Esophagus muscularis mucosa (tissue), 4 donors: ENCODE data around the gene UBE2E2. TPM values are rescaled to one million over a fixed set of nuclear protein-coding genes. Genes with fewer than 3 reads are reported as not detected.

ENCODE experiments used
- DNase-seq: peaks from one replicate; pipeline ENCODE4 v3.0.0-alpha.2; 2017; ENCODE audit errors: extremely low spot score
- H3K27ac ChIP-seq, 4 donors: fragments of 200-600 bp; sonication (generic); replicated peaks in 1 of 4; 1 replicate in 3 of 4; 2 replicates in 1 of 4; pipeline ENCODE4 v1.5.1; 2016 to 2019; ENCODE audit warnings: mild to moderate bottlenecking in 1 of 4
- H3K27me3 ChIP-seq, 4 donors: fragments of 200-600 bp; sonication (generic); one replicate each; pipeline versions ENCODE4 v1.5.1 to v1.6.0; 2016 to 2019
- H3K36me3 ChIP-seq, 4 donors: fragments of 200-600 bp; sonication (generic); one replicate each; pipeline ENCODE4 v1.5.1; 2016 to 2019
- H3K4me1 ChIP-seq, 4 donors: fragments of 200-600 bp; sonication (generic); one replicate each; pipeline ENCODE4 v1.5.1; 2016 to 2019
- H3K4me3 ChIP-seq, 4 donors: fragments of 200-600 bp; sonication (generic); 1 replicate in 2 of 4; 2 replicates in 2 of 4; pipeline ENCODE4 v1.5.1; 2016 to 2019; ENCODE audit warnings: mild to moderate bottlenecking in 4 of 4, moderate library complexity in 1 of 4
- H3K9me3 ChIP-seq, 4 donors: fragments of 200-600 bp; sonication (generic); 1 replicate in 3 of 4; 2 replicates in 1 of 4; pipeline ENCODE4 v1.5.1; 2016 to 2019
- CTCF ChIP-seq, 3 experiments: fragments of 200-600 bp in 2 of 3; fragments of 450-650 bp in 1 of 3; sonication (generic) in 2 of 3; IDR thresholded peaks; one replicate each; pipeline ENCODE4 v1.5.1; 2017 to 2019; ENCODE audit warnings: antibody characterized with exemption in 3 of 3, mild to moderate bottlenecking in 2 of 3, moderate library complexity in 1 of 3
- EP300 ChIP-seq: sonication (generic); formaldehyde crosslinking; IDR thresholded peaks from one replicate; pipeline ENCODE4 v1.6.1; 2017; ENCODE audit warnings: antibody characterized with exemption
- POLR2A ChIP-seq: fragments of 450-650 bp; IDR thresholded peaks from one replicate; pipeline ENCODE4 v1.6.1; 2017; ENCODE audit warnings: antibody characterized with exemption, moderate library complexity, mild to moderate bottlenecking, low read depth
- POLR2AphosphoS5 ChIP-seq, 2 donors: sonication (generic); formaldehyde crosslinking; IDR thresholded peaks; one replicate each; pipeline ENCODE4 v1.6.1; 2017; ENCODE audit warnings: antibody characterized with exemption in 2 of 2
- WGBS: methylation state at CpG from one replicate; pipeline ENCODE4 v1.1.5; 2018; 5-methylcytosine and 5-hydroxymethylcytosine counted together
- intact Hi-C: fragments of 100-400 bp; cut with DNase I; formaldehyde crosslinking; loops from one replicate; pipeline ENCODE4 v1.15.1; 2023
- total RNA-seq, 4 donors: library from RNA; depleted of rRNA; stranded (reverse); fragments of >200 nt; gene quantifications; one replicate each; pipeline versions ENCODE4 v1.1.0 to v1.2.1, GENCODE V29; 2016

Gene UBE2E2
- total RNA-seq, 4 donors from 2014 or later = 53.5 to 143 (median 90.3) TPM

- no peak for DNase-seq
- 93% methylated on average over 9 of the region's 9 CpGs for WGBS
- intact Hi-C loops = no loop called here
Measured at GRCh38 chr3:23602971-23603370, 399.8 kb downstream of the UBE2E2 start.

DNA sequence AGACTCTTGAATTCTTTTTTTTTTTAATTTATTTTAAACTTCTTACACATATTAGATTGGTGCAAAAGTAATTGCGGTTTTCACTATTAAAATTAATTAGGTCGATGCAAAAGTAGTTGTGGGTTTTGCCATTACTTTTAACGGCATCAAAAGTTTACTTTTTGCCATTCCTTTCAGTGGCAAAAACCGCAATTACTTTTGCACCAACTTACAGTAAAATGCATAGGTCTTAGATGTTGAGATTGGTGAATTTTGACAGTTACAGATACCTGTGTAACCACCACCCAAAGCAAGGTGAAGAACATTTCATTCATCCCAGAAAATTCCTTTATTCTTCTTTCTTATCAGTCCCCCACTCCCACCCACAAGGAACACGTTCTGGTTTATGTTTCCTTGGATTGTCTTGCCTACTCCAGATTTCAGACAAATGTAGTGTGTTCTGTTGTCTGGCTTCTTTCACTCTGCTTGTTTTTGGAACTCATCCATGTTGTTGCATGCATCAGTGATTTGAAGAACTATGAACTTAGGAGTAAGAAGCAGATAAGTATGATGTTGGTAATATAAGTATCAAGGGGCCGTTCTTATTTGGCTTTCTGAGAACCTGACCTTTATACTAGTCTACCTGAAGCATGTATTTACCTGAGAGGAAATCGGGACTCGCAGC, 404.2 kb downstream of the UBE2E2 start:
- H3K4me3 ChIP-seq = no peak overlapping the region
- WGBS = 75% methylated on average over 8 of the region's 8 CpGs
- intact Hi-C loops = no loop called here
- no peaks in the 10 kb centered on the region for H3K27me3 ChIP-seq
- H3K27ac ChIP-seq = no peak overlapping the region
- no peaks in the 10 kb centered on the region for H3K36me3 ChIP-seq
- no peak for DNase-seq
- TF ChIP-seq EP300 (no peak), POLR2AphosphoS5 (IDR thresholded peaks at IDR 0.05) (no peak), POLR2A (no peak), CTCF (IDR thresholded peaks at IDR 0.05) (no peak)
- peaks cover 4 to 12% (median 11%) of the 10 kb centered on the region in 4 donors for H3K4me1 ChIP-seq
- no peaks in the 10 kb centered on the region for H3K9me3 ChIP-seq

More at GRCh38 chr3:23602971-23603370, 399.8 kb downstream of the UBE2E2 start:
- no peak overlapping the region for H3K27ac ChIP-seq
- no peaks in the 10 kb centered on the region for H3K27me3 ChIP-seq
- H3K9me3 ChIP-seq = no peaks in the 10 kb centered on the region
- H3K4me1 ChIP-seq = peaks cover 0 to 4% (median 0%) of the 10 kb centered on the region in 4 donors
- H3K4me3 ChIP-seq = no peak overlapping the region
- no peaks in the 10 kb centered on the region for H3K36me3 ChIP-seq
- TF ChIP-seq POLR2AphosphoS5 (IDR thresholded peaks at IDR 0.05) = no peak

DNA sequence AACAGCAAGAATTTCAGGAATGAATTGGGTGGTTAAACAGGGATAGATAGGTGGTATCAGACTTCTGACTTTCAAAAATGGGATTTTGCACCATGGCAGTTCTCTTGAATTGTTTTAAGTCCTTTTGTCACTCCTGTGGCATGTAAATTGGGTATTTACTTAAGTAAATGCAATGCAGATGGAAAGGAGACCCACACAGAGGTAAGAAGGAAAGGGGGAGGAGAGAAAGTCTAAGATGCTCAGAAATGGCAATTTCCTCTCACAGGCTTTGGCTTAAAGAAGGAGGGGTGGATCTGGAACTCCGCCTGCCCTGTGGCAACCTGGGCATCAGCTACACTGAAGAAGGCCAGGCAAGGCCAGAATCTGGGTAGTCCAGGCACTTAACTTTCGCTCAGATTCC, 405.5 kb downstream of the UBE2E2 start:
- H3K4me1 ChIP-seq = peaks cover 4 to 14% (median 13%) of the 10 kb centered on the region in 4 donors
- no peaks in the 10 kb centered on the region for H3K27me3 ChIP-seq
- no peak overlapping the region for H3K27ac ChIP-seq
- H3K36me3 ChIP-seq = no peaks in the 10 kb centered on the region
- WGBS = 100% methylated on average over 2 of the region's 2 CpGs
- DNase-seq = no peak
- no peaks in the 10 kb centered on the region for H3K9me3 ChIP-seq
- intact Hi-C loops = no loop called here
- TF ChIP-seq POLR2AphosphoS5 (IDR thresholded peaks at IDR 0.05) (no peak), POLR2A (no peak), CTCF (IDR thresholded peaks at IDR 0.05) (no peak), EP300 (no peak)
- no peak overlapping the region for H3K4me3 ChIP-seq

GRCh38 chr3:23611737-23612295, 408.7 kb downstream of the UBE2E2 start:
- Histone ChIP-seq H3K27me3 (no peaks in the 10 kb centered on the region), H3K9me3 (no peaks in the 10 kb centered on the region), H3K4me3 (peak overlapping the region; percentile 10 to 32 (median 23)), H3K4me1 (peaks cover 4 to 14% (median 13%) of the 10 kb centered on the region in 4 donors), H3K27ac (peak overlapping the region in 2 of 4 donors; percentile 28 to 50), H3K36me3 (no peaks in the 10 kb centered on the region)
- intact Hi-C loops = no loop called here
- no peak for TF ChIP-seq POLR2A
- no peak for TF ChIP-seq EP300
- no peak for TF ChIP-seq CTCF (IDR thresholded peaks at IDR 0.05)
- no peak for TF ChIP-seq POLR2AphosphoS5 (IDR thresholded peaks at IDR 0.05)
- 22% methylated on average over 13 of the region's 13 CpGs for WGBS
- DNase-seq = no peak

DNA sequence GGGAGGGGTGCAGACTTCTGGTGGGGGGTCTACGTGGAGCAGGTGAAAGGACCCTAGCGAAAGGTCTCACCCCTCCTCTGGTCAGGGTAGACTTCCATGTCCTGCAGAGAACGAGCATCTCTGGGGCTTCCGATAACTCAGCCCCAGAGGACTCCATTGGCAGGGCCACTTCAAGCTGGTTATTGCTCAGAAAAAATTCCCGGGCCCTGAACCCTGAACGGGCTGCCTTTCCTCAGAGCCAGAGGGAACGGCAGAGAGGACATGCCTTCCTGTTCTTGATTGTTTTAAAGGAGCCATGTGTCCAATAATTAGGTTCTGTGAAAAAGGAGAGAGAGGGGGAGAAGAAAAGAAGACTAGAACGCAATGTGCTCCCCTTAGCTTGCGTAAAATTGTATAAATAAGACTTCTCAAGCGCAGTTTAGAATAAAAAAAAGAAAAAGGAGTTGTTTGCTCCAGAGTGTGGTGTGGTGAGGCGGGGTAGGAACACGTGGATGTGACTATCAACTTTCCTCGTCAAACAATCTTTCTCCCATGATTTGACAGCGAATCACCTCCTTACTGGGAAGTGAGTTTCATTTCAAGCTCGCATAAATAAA, 409.3 kb downstream of the UBE2E2 start:
- H3K9me3 ChIP-seq = no peaks in the 10 kb centered on the region
- no peaks in the 10 kb centered on the region for H3K36me3 ChIP-seq
- no peak for DNase-seq
- peak overlapping the region; percentile 10 to 32 (median 23) for H3K4me3 ChIP-seq
- H3K4me1 ChIP-seq = peaks cover 4 to 14% (median 13%) of the 10 kb centered on the region in 4 donors
- no peaks in the 10 kb centered on the region for H3K27me3 ChIP-seq
- TF ChIP-seq EP300 (no peak), POLR2A (no peak), CTCF (IDR thresholded peaks at IDR 0.05) (no peak), POLR2AphosphoS5 (IDR thresholded peaks at IDR 0.05) (no peak)
- H3K27ac ChIP-seq = peak overlapping the region in 2 of 4 donors; percentile 28 to 50
- WGBS = 55% methylated on average over 15 of the region's 15 CpGs
- intact Hi-C loops = no loop called here
